ES-I3 (cell line): ENCODE data around the gene DCDC1.

Source experiments
- H3K36me3 ChIP-seq: 2 replicates; pipeline ENCODE4 v1.6.1; 2013; ENCODE audit warnings: mild to moderate bottlenecking, low read length, control low read depth, moderate library complexity; ENCODE audit not compliant: insufficient read depth
- H3K4me1 ChIP-seq: 2 replicates; pipeline ENCODE4 v1.6.1; 2013; ENCODE audit warnings: mild to moderate bottlenecking, control low read depth, low read length; ENCODE audit not compliant: insufficient read depth
- H3K9ac ChIP-seq: 2 replicates; pipeline ENCODE4 v1.6.1; 2013; ENCODE audit warnings: low read depth, mild to moderate bottlenecking, low read length, moderate library complexity
- H3K9me3 ChIP-seq: 2 replicates; pipeline ENCODE4 v1.6.1; 2013; ENCODE audit warnings: mild to moderate bottlenecking, low read length, moderate library complexity; ENCODE audit not compliant: control insufficient read depth, insufficient read depth

DCDC1 gene

DNA sequence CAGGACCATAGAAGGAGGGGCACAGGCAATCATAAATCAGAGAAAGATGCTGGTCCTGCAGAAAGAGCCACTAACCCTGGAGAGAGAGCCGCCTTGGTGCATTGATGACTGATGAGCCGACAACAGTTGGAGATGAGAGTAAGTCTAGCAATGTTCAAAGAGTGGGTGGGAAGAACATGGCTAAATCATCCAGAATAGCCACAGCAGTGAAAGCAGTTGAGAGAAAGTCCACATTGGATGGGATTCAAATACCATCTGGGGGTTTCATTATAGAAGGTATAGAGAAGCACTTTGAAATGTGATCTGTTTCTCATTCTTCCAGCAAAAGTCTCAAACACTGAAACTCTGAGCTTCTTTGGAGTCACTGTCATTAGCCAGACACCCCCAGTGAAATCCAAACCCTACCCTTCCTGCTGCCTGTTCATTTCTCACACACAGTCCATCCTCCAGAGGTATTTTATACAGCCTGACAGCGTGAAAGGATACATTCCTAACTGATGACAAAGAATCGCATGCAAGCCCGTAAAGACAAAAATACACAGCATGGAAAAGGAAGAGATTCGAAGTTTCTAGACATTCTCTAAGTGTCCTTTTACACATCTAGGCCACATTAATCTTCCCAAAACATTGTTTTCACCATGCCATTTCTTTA is 480.3 kb downstream of the DCDC1 start:
- no peaks in the 10 kb centered on the region for H3K9me3 ChIP-seq
- H3K9ac ChIP-seq: no peak overlapping the region
- H3K36me3 ChIP-seq: no peaks in the 10 kb centered on the region

DNA sequence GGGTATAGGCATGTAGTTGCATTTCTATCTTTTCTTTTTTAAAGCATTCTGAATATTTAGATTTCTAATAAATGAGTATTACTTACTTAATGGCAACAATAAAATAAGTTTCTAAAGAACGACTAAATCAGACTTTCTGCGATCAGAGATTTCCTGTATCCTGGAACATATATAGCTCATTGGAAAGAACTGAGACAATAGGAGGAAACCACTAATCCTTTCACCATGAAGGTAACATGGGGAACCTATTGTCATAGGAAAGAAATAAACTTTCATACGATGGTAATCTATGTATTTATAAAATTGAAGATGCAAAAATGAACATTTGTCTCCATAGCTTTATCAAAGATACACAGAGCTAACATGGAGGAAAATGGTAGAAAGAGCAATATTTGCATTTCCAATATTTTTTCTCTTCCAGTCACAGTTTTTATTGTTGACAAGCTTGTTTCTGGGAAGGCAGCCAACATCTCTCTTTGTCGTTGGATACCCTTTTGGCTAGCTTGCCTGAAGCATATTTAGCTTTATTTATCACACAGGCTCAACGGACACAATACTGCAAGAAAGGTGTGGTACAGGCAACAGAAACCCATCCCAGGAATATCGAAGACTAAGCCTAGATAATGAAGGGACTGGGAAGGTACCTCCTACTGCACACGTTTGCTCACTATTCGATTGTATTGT is 490.1 kb downstream of the DCDC1 start:
- no peaks in the 10 kb centered on the region for H3K4me1 ChIP-seq
- H3K9ac ChIP-seq: no peak overlapping the region
- no peaks in the 10 kb centered on the region for H3K9me3 ChIP-seq
- H3K36me3 ChIP-seq: no peaks in the 10 kb centered on the region

More for the DNA sequence above, 480.3 kb downstream of the DCDC1 start:
- H3K4me1 ChIP-seq: no peaks in the 10 kb centered on the region

DNA sequence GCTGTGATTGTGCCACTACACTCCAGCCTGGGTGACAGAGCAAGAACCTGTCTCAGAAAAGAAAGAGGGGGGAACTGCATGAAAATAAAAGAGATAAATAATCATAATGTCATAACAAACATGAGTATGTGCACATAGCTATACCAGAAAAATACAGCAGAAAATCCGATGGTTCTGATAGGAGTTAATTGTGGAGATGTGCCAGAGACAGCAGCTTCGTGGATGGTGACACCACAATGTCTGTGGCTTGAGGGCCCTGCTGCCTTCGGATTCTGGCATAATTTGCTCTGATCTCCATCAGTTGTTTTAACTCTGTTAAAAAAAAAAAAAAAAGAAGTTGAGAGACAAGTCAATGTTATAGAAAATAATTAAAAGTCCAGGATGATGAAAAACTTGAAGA is 491.1 kb downstream of the DCDC1 start:
- H3K36me3 ChIP-seq: no peaks in the 10 kb centered on the region
- no peaks in the 10 kb centered on the region for H3K9me3 ChIP-seq
- no peaks in the 10 kb centered on the region for H3K4me1 ChIP-seq
- no peak overlapping the region for H3K9ac ChIP-seq

DNA sequence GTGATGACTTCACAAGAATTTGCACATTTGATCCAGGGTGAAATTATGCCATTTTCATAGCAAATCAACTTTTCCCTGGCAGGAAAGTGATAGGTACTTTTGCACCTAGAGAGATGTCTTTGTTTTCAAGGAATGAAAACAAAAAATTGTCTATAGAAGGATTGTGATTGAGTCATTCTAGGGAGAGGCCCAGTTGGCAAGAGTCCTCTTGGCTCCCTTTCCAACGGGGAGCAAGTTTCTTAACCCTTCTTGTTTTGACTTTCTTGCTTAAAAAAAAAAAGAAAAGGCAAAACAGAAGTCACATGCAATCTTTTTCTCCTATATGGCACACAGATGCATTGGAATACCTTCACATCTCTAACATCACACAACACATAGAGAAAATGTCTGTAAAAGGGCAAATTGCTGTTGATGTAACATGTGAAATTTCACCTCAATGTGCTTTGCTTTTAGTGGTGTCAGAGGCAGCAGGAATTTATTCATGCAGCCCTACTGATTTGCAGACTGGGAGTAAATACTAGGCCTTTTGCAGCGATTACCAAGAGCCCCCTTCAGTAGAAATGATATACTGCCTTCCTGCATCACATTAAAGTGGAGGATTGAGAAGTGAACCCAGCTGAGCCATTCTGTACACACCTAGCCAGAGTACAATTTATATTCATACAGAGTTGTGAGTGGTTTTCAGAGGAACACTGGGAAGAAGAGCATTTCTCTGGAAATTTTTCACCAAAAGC is 492.7 kb downstream of the DCDC1 start:
- Histone ChIP-seq H3K9me3 (no peaks in the 10 kb centered on the region), H3K4me1 (no peaks in the 10 kb centered on the region), H3K9ac (no peak overlapping the region), H3K36me3 (no peaks in the 10 kb centered on the region)

DNA sequence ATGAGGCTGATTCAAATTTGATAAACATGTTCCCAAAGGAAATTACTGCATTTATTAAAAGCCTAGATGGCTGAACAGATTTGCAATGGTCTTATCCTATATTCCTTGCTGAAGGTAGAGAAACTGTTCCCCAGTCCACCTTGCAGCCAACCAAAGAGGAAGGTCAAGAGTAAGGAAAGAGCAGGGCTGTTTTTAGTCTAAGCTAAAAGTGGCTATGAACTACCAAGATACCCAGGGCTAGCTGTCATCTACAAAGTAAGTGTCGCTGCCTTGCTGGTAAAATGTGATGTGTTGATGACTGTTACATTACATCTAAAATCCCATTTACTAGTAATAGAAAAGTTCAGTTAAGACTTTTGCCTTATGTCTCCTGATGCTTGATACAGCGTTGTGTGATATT is 493.3 kb downstream of the DCDC1 start:
- Histone ChIP-seq H3K36me3 (no peaks in the 10 kb centered on the region), H3K9me3 (no peaks in the 10 kb centered on the region)

DNA sequence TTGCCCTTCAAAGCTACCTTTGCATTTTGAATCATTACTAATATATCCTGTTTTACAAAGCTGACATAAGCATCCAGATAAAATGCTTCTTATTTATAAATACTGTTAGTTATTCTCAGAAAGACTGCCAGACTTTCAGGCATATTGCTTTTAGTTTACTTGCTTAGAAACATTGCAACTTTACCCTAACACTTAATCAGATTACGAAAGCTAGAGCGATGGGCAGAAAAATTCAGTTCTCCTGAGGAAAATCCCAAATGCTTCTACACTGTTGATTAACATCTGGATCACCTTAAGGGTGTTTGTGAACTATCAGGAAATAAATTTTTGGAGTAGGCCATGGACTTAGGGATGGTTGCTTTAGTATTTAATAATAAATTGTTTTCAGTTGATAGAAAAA is 493.7 kb downstream of the DCDC1 start:
- H3K9ac ChIP-seq: no peak overlapping the region
- H3K36me3 ChIP-seq: no peaks in the 10 kb centered on the region
- no peaks in the 10 kb centered on the region for H3K4me1 ChIP-seq
- H3K9me3 ChIP-seq: no peaks in the 10 kb centered on the region

More for the DNA sequence above, 493.3 kb downstream of the DCDC1 start:
- no peaks in the 10 kb centered on the region for H3K4me1 ChIP-seq
- no peak overlapping the region for H3K9ac ChIP-seq

DNA sequence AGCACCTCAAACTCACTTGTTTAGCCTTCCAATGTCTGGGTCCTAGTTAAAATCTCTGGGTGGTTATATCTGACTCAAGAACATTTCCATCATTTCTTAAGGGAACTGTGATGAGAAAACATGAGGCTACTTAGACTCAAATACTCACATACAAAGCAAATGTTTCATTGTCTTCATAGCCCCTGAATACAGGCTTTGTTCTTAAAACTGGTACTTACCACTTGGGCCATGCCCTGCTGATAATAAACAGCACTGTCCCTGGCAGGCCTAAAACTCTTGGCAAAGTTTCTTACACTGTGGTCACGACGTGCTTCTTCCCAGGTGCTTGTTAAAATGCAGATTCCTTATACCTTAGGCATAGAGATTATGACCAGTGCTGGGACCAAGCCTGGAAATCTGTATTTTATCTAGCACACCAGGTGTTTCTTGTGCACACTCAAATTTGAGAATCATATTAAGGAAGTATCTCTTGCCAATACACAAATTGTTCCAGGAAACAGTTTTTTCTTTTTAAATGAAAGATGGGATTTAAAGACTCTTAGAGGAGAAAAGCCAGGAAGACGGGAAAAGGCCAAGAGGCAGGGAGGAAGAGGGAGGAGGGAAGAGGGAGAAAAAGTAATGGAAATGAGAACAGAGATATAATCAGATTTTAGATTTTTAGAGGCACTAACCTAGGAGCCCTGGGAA is 495.5 kb downstream of the DCDC1 start:
- Histone ChIP-seq H3K36me3 (no peaks in the 10 kb centered on the region), H3K9me3 (no peaks in the 10 kb centered on the region), H3K4me1 (no peaks in the 10 kb centered on the region), H3K9ac (no peak overlapping the region)

DNA sequence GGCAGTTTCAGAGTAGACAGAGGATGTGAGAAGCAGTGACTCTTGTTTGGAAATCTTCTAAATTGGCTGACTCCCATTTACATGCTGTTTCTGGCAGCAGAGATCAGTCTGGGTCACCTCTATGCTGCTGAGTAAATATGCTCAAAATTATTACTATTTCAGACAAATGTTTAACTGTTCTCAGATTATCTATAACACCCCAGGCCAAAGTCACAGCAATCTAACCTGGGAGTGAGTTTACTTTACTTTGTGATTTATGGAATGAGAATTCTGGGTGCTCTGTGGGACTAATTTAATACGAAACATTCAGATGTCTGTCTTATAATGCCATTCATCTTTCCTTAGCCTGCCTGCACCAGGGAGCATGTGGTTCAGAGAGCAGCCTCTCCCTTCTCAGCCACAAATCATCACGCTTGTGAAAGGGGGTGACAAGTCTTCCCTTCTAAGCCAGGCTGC is 500.9 kb downstream of the DCDC1 start:
- Histone ChIP-seq H3K36me3 (no peaks in the 10 kb centered on the region), H3K4me1 (no peaks in the 10 kb centered on the region), H3K9ac (no peak overlapping the region), H3K9me3 (no peaks in the 10 kb centered on the region)

DNA sequence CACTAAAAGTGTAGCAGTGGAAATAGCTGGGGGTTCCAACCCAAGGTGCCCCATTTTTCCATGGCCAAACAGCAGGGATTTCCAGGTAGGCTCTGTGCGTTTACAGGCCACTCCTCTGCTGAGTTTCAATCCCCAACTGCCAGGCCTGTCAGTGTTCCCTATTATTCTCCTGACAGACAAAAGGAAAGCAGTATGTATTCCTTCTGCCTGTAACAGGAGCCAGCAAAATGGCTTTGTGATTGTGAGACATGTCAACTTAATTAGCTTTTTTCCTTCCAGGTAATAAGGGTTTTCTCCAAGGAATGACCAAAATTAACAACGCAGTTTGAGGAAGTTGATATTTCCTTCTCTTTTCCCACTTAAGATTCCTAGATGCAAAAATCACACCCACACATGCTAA is 506.3 kb downstream of the DCDC1 start:
- H3K36me3 ChIP-seq: no peaks in the 10 kb centered on the region
- no peaks in the 10 kb centered on the region for H3K9me3 ChIP-seq

DNA sequence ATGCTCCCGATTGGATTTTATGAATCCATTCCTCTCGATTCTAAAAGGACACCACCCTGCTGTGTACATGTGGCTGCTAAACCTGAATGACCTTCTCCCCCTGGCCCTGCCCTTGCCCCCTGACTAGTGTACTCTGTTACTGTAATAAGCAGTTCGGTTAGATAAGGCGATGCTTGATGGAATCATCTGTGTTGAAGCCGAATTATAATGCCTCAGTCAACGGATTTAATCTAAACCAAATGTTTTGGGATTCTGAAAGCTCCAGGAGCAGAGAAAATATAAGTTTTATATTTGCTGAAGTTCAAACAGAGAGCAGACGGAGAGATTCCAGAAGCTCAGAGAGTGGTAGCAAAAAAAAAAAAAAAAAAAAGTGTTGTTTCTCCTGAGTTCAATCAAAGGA is 508.0 kb downstream of the DCDC1 start:
- Histone ChIP-seq H3K9ac (no peak overlapping the region), H3K9me3 (no peaks in the 10 kb centered on the region)

More for the DNA sequence above, 506.3 kb downstream of the DCDC1 start:
- Histone ChIP-seq H3K9ac (no peak overlapping the region), H3K4me1 (peaks cover 6% of the 10 kb centered on the region; the same call in 1 of the 2 replicates)

DNA sequence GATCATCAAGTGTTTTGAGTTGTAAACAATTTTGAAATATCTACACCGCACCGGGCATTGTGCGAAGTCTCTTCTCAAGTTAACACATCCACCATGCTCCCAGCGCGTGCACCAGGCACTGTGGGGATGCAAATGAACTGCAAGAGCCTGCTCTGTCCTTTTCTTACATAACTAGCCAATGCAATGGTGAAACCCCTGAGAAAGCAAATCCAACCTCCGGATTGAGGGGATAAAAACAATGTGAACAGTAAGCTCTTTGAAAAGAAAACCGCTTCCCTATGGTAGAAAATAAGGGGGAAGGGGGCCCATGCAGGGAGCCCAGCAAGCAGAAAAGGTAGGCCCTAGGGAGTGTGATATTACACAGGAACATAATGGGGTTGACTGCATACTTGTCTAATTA is 508.5 kb downstream of the DCDC1 start:
- Histone ChIP-seq H3K9me3 (no peaks in the 10 kb centered on the region), H3K4me1 (peaks cover 6% of the 10 kb centered on the region; the same call in 1 of the 2 replicates), H3K9ac (no peak overlapping the region), H3K36me3 (no peaks in the 10 kb centered on the region)

More for the DNA sequence above, 508.0 kb downstream of the DCDC1 start:
- peaks cover 6% of the 10 kb centered on the region; the same call in 1 of the 2 replicates for H3K4me1 ChIP-seq
- H3K36me3 ChIP-seq: no peaks in the 10 kb centered on the region

DNA sequence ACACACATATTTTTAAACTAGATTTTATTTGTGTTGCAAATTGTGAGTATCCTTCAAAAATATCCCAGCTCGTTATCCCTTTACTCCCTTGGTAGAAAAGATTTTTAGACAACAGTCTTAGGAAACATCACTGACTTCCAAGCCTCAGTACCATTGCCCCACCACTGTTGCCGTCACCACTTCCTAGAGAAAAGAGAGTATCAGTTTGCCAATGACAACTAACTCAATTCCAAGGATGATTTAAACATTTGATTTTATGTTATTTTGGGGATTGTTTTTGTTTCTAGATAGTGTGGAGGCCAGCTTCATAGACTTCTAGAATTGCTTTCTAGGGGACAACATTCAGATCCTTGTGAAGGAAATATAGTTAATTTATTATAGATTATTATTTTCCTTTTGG is 509.4 kb downstream of the DCDC1 start:
- H3K9me3 ChIP-seq: no peaks in the 10 kb centered on the region
- no peak overlapping the region for H3K9ac ChIP-seq
- H3K4me1 ChIP-seq: peaks cover 6% of the 10 kb centered on the region; the same call in 1 of the 2 replicates
- H3K36me3 ChIP-seq: no peaks in the 10 kb centered on the region

DNA sequence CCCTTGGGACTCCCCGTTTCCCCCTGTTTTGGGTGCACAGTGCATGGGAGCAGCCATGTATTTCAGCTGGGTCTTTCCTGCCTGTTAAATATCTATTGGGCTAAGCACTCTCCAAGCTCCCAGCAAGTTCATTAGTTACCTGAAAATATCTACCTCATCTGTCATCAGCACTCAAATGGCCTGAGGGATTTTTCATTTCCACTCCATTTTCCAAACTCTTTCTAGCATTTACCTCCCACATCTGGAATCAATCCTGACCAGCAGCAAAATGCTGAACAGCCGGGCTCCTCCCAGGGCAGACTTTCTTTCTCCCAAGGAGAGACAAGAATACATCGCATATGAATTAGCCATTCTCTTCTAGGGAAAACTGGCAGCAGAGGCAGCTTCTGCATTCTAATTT is 509.9 kb downstream of the DCDC1 start:
- Histone ChIP-seq H3K36me3 (no peaks in the 10 kb centered on the region), H3K4me1 (peaks cover 6% of the 10 kb centered on the region; the same call in 1 of the 2 replicates), H3K9me3 (no peaks in the 10 kb centered on the region), H3K9ac (no peak overlapping the region)

DNA sequence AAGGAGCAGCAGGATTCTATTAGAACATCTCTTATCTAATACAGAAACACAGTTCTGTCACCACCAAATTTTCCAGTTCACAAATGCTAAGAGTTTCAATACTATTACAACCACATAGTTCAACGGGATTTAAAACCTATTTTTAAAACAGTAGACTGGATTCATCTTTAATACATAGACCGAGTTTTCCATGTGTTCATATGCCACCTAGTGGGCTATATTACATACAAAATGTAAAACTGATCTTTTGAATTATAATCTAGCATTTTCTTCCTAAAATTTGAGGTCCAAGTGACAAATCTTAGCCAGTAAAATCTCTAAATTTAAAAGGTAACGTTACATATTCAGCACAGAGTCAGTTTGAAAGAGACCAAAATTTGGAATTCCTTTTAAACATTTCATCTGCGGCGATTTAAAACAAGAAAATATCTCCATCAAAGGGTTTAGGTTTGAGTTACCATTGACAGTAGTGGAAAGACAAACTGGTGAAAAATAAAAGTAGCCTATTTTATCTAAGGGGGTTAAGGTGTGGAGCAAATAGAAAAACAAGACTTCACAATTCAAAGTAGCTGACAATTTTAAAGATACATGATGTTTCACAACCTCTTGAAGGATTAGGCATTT is 514.0 kb downstream of the DCDC1 start:
- H3K36me3 ChIP-seq: no peaks in the 10 kb centered on the region
- H3K9me3 ChIP-seq: no peaks in the 10 kb centered on the region
- H3K9ac ChIP-seq: no peak overlapping the region
- peaks cover 14% of the 10 kb centered on the region; the same call in 1 of the 2 replicates for H3K4me1 ChIP-seq
